Gastroesophageal sphincter (tissue), 3 donors: ENCODE results near the gene SRSF5.

Experiments
- POLR2A ChIP-seq, 2 donors: fragments of 450-650 bp; IDR thresholded peaks; one replicate each; pipeline ENCODE4 v1.6.1; 2017; ENCODE audit warnings: antibody characterized with exemption in 2 of 2, mild to moderate bottlenecking in 2 of 2, moderate library complexity in 1 of 2
- TF ChIP-seq, protein P1 (sequence below), 4 experiments: fragments of 200-600 bp in 2 of 4; fragments of 450-650 bp in 2 of 4; sonication (generic) in 1 of 4; IDR thresholded peaks; one replicate each; pipeline ENCODE4 v1.5.1; 2017 to 2019; ENCODE audit warnings: antibody characterized with exemption in 4 of 4, mild to moderate bottlenecking in 2 of 4, moderate library complexity in 2 of 4

DNA sequence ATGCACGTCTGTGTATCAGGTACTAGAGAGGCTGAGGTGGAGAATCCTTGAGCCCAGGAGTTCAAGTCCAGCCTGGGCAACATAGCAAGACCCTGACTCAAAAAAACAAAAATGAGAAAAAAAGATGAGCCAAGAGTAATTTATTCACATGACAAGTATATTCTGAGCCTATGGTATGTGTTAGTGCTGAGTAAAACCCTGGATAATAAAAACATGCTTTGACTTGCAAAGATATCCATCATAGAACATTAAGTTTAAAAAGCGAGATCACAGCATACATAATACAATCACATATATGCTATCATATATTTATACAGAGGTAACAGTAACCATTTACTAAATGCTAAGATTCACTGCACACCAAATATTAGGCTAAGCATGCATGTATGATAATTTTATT lies 54.0 kb downstream of the SRSF5 start:
- TF ChIP-seq, protein P1, sequence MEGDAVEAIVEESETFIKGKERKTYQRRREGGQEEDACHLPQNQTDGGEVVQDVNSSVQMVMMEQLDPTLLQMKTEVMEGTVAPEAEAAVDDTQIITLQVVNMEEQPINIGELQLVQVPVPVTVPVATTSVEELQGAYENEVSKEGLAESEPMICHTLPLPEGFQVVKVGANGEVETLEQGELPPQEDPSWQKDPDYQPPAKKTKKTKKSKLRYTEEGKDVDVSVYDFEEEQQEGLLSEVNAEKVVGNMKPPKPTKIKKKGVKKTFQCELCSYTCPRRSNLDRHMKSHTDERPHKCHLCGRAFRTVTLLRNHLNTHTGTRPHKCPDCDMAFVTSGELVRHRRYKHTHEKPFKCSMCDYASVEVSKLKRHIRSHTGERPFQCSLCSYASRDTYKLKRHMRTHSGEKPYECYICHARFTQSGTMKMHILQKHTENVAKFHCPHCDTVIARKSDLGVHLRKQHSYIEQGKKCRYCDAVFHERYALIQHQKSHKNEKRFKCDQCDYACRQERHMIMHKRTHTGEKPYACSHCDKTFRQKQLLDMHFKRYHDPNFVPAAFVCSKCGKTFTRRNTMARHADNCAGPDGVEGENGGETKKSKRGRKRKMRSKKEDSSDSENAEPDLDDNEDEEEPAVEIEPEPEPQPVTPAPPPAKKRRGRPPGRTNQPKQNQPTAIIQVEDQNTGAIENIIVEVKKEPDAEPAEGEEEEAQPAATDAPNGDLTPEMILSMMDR (IDR thresholded peaks at IDR 0.05) = no peak
- no peak for TF ChIP-seq POLR2A (IDR thresholded peaks at IDR 0.05)
